Fibroblast of upper back skin (primary cell): ENCODE results near the gene ACSL4.
"Not testable (repeated sequence)": the region's sequence is repeated elsewhere in the genome, so short reads cannot be mapped to it uniquely, and the experiment has no call there.

ENCODE experiments used
- DNase-seq: peaks from one replicate; pipeline ENCODE4 v3.0.0-alpha.2; 2013

The ACSL4 gene

GRCh38 chrX:109658391-109658790 lies 74.7 kb downstream of the ACSL4 start:
- no peak for DNase-seq

GRCh38 chrX:109657364-109657763 lies 75.7 kb downstream of the ACSL4 start:
- DNase-seq: not testable (repeated sequence)

GRCh38 chrX:109656774-109657173 lies 76.3 kb downstream of the ACSL4 start:
- DNase-seq: no peak

GRCh38 chrX:109655502-109656201 lies 77.4 kb downstream of the ACSL4 start:
- DNase-seq: no peak

- no peak for DNase-seq
These were observed 78.4 kb downstream of the ACSL4 start for GRCh38 chrX:109654516-109655109.

- DNase-seq: not testable (repeated sequence)
These were observed 88.4 kb downstream of the ACSL4 start for GRCh38 chrX:109644671-109645070.

- no peak for DNase-seq
These were observed 89.4 kb downstream of the ACSL4 start for GRCh38 chrX:109643687-109644086.

GRCh38 chrX:109638158-109638557 lies 94.9 kb downstream of the ACSL4 start:
- no peak for DNase-seq

GRCh38 chrX:109637477-109637876 lies 95.6 kb downstream of the ACSL4 start:
- DNase-seq: not testable (repeated sequence)

- DNase-seq: peak; percentile 19
These were observed 97.9 kb downstream of the ACSL4 start for GRCh38 chrX:109635146-109635545.

- DNase-seq: peak; percentile 12
These were observed 100.1 kb downstream of the ACSL4 start for GRCh38 chrX:109632906-109633504.

- DNase-seq: no peak
These were observed 103.7 kb downstream of the ACSL4 start for GRCh38 chrX:109629310-109629709.

- no peak for DNase-seq
These were observed 106.4 kb downstream of the ACSL4 start for GRCh38 chrX:109626637-109627036.

- no peak for DNase-seq
These were observed 108.1 kb downstream of the ACSL4 start, which contains the start of gene KCNE5 for GRCh38 chrX:109624641-109625616. TSS of gene KCNE5 (minus strand) at chrX:109625172. CDS start at chrX:109625020, 152 bp downstream.

GRCh38 chrX:109623997-109624396 lies 109.1 kb downstream of the ACSL4 start:
- no peak for DNase-seq

GRCh38 chrX:109622270-109622669 lies 110.8 kb downstream of the ACSL4 start:
- no peak for DNase-seq

- DNase-seq: no peak
These were observed 113.3 kb downstream of the ACSL4 start for GRCh38 chrX:109619771-109620170.

- no peak for DNase-seq
These were observed 118.1 kb downstream of the ACSL4 start for GRCh38 chrX:109614951-109615350.

GRCh38 chrX:109601486-109601885 lies 131.6 kb downstream of the ACSL4 start:
- no peak for DNase-seq

- peak; percentile 35 for DNase-seq
These were observed 132.8 kb downstream of the ACSL4 start for GRCh38 chrX:109600237-109600651.

GRCh38 chrX:109596015-109596414 lies 137.0 kb downstream of the ACSL4 start:
- DNase-seq: no peak
